ENCODE results near the gene SPIRE1. TPM values are rescaled to one million over a fixed set of nuclear protein-coding genes. Genes with fewer than 3 reads are reported as not detected.

Gene SPIRE1
- polyA plus RNA-seq, 1 experiment, result 11.6 TPM

DNA sequence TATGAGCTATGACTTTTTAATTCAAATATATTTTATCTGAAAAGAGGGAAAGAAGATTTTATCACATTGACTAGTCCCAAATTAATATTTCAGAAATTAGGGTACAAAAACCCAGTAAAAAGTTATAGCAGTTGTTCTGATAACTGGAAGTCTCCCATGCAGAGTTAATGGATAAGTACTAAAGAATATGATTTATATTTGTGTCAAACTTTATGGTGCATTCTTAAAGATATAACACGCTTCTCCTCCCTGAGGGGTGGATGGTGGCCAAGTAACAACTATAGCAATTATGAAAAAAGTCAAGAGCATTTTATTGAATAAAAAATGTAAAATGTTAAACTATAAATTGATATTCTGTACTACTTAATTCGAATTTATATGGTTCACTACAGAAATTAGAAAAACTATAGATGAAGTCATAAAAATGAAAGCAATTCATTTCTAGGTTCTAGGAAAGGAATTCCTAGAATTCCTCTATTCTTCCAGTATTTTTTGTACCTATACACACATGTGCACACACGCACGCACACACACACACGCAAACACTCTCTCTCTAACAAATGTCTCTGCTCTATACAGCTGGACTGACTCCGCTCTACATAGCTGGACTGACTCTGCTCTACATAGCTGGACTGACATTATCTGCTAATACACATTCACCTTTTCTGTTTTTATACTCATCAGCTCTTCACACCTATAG is 138.9 kb downstream of the SPIRE1 start:
- Histone ChIP-seq H3K4me3 (ENCODE audit: low read depth, low read length) (no peak overlapping the region), H3K36me3 (ENCODE audit: control insufficient read depth, insufficient read depth, low read length) (no peaks in the 10 kb centered on the region), H3K27me3 (ENCODE audit: control insufficient read depth, insufficient read depth, low read length) (no peaks in the 10 kb centered on the region)
- no peak for DNase-seq (ENCODE audit: low read depth)
- TF ChIP-seq, protein P1, sequence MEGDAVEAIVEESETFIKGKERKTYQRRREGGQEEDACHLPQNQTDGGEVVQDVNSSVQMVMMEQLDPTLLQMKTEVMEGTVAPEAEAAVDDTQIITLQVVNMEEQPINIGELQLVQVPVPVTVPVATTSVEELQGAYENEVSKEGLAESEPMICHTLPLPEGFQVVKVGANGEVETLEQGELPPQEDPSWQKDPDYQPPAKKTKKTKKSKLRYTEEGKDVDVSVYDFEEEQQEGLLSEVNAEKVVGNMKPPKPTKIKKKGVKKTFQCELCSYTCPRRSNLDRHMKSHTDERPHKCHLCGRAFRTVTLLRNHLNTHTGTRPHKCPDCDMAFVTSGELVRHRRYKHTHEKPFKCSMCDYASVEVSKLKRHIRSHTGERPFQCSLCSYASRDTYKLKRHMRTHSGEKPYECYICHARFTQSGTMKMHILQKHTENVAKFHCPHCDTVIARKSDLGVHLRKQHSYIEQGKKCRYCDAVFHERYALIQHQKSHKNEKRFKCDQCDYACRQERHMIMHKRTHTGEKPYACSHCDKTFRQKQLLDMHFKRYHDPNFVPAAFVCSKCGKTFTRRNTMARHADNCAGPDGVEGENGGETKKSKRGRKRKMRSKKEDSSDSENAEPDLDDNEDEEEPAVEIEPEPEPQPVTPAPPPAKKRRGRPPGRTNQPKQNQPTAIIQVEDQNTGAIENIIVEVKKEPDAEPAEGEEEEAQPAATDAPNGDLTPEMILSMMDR (IDR thresholded peaks at IDR 0.05; ENCODE audit: insufficient read depth, low read depth, low read length), result no peak
- ChIA-PET POLR2A (no interaction called here), CTCF (interaction anchor here (0.6 kb wide), 2 partner anchors 29 to 128 kb away, joined by 3 read pairs; no protein-coding TSS in a partner anchor)

DNA sequence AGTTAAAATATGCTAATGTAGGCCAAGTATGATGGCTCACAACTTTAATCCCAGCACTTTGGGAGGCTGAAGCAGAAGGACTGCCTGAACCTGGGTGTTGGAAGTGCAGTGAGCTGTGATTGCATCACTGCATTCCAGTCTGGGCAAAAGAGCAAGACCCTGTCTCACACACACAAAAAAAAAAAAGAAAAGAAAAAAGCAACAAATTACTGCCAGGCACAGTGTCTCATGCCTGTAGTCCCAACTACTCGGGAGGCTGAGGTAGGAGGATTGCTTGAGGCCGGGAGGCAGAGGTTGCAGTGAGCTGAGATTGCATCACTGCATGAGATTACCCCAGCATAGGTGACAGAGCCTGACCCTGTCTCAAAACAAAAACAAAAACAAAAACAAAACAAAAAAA is 139.6 kb downstream of the SPIRE1 start:
- H3K36me3 ChIP-seq (ENCODE audit: control insufficient read depth, insufficient read depth, low read length), result no peaks in the 10 kb centered on the region
- CTCF ChIA-PET, result interaction anchor here (0.6 kb wide), 1 partner anchor 127 kb away, joined by 3 read pairs; no protein-coding TSS in a partner anchor
- no peaks in the 10 kb centered on the region for H3K27me3 ChIP-seq (ENCODE audit: control insufficient read depth, insufficient read depth, low read length)
- TF ChIP-seq, protein P1 (IDR thresholded peaks at IDR 0.05; ENCODE audit: insufficient read depth, low read depth, low read length), result no peak
- no peak overlapping the region for H3K4me3 ChIP-seq (ENCODE audit: low read depth, low read length)
- POLR2A ChIA-PET, result no interaction called here
- no peak for DNase-seq (ENCODE audit: low read depth)

DNA sequence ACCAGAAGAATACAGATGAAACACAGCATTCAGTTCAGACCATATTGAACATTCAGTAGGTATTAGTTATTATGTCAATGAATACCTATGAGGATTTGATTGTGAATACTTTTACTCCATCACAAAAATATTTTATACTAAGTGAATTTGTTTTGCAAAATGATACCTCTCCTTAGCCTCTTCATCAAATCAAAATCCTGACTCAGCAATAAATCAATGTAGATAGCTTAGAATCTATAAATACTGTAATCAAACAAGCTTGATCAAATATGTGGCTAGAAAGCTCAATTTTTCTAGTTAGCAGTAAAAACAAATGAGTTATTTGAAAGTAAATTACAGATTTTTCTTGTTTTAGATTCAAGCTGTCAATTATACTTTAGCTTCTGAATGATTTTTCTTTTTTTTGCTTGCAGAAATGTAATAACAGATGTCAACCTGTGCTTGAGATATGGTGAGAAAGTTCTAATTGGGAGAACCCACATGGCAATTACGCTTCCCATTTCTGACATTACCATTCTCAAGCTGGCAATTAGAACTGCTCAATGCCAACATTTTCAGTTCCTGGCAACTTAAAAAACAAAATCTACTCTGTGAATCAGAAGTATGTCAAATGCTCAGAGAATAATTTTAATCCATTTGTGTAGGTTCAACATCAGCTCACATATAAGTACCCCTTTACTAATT is 140.6 kb downstream of the SPIRE1 start:
- ChIA-PET CTCF (interaction anchor here (0.9 kb wide), 1 partner anchor 9 kb away, joined by 4 read pairs; no protein-coding TSS in a partner anchor), POLR2A (no interaction called here)
- H3K27me3 ChIP-seq (ENCODE audit: control insufficient read depth, insufficient read depth, low read length), result no peaks in the 10 kb centered on the region
- no peaks in the 10 kb centered on the region for H3K36me3 ChIP-seq (ENCODE audit: control insufficient read depth, insufficient read depth, low read length)
- DNase-seq (ENCODE audit: low read depth), result no peak
- TF ChIP-seq, protein P1 (IDR thresholded peaks at IDR 0.05; ENCODE audit: insufficient read depth, low read depth, low read length), result no peak
- H3K4me3 ChIP-seq (ENCODE audit: low read depth, low read length), result no peak overlapping the region

DNA sequence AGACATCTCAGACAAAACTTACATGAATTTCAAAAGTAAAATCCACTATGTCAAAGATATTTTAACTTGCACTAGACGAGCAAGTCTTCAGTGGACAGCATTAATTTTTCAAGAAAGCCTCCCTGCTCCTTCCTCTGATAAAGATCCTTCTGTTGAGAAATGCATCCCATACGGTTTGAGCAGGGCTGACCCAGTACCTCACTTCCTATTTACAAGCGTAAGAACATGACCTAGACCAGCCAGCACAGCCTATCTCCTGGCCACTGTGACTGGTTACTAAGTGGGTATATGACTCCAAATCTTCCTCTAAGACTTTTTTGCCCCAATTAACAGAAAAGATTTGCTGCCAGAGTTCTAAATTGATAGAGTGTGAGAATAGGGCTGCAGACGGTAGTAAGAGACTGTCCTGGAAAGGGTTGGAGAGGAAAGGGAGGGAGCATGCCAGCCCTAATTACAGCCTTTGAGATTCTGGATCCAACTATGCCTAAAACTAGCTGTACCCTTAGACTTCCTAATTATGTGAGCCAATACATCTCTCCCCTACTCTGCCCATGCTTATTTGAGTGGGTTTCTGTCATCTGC is 141.8 kb downstream of the SPIRE1 start:
- H3K36me3 ChIP-seq (ENCODE audit: control insufficient read depth, insufficient read depth, low read length), result no peaks in the 10 kb centered on the region
- ChIA-PET POLR2A (no interaction called here), CTCF (interaction anchor here (0.9 to 1.4 kb wide), 4 partner anchors 10 to 143 kb away, joined by 3 to 4 read pairs (median 4); no protein-coding TSS in a partner anchor)
- TF ChIP-seq, protein P1 (IDR thresholded peaks at IDR 0.05; ENCODE audit: insufficient read depth, low read depth, low read length), result no peak
- DNase-seq (ENCODE audit: low read depth), result no peak
- H3K4me3 ChIP-seq (ENCODE audit: low read depth, low read length), result no peak overlapping the region
- no peaks in the 10 kb centered on the region for H3K27me3 ChIP-seq (ENCODE audit: control insufficient read depth, insufficient read depth, low read length)

DNA sequence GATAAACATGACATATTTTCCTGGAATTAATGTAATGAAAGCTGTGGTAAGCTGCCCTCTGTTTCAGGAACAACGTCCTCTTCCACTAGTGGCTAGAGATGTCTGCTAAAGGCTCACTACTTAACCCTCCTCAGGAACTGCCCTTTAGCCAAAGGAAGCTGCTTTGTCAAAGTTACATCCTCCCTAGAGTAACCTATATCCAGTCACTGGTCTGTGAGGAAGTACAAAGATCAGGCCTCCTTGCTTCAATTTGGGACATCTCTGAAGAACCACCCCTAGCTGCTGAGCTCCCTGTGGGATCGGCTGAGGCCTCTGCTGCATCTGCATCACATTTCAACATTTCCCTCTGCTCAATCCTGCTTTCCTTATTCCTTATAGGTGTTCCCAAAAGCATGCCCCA is 142.4 kb downstream of the SPIRE1 start:
- ChIA-PET CTCF (interaction anchor here (0.9 to 1.4 kb wide), 3 partner anchors 9 to 143 kb away, joined by 3 to 4 read pairs (median 3); no protein-coding TSS in a partner anchor), POLR2A (no interaction called here)
- H3K27me3 ChIP-seq (ENCODE audit: control insufficient read depth, insufficient read depth, low read length), result no peaks in the 10 kb centered on the region
- H3K36me3 ChIP-seq (ENCODE audit: control insufficient read depth, insufficient read depth, low read length), result no peaks in the 10 kb centered on the region
- TF ChIP-seq, protein P1 (IDR thresholded peaks at IDR 0.05; ENCODE audit: insufficient read depth, low read depth, low read length), result no peak
- no peak overlapping the region for H3K4me3 ChIP-seq (ENCODE audit: low read depth, low read length)
- no peak for DNase-seq (ENCODE audit: low read depth)

Data from BJ (cell line).